ENCODE measurements around the gene SUMF1. TPM values are rescaled to one million over a fixed set of nuclear protein-coding genes. Genes with fewer than 3 reads are reported as not detected.

Gene SUMF1
- total and polyA plus RNA-seq, 2 of the 13 experiments (the other 11 are each of a cell fraction or from before 2014, with no cell fraction given) = 18.5 to 28.9 TPM

GRCh38 chr3:4466741-4467521 is at the start of gene SUMF1 (continued):
- TF ChIP-seq ATM (IDR thresholded peaks at IDR 0.05; ENCODE audit: borderline replicate concordance) (no peak), CCAR2 (optimal IDR thresholded peaks at IDR 0.05; ENCODE audit: low read depth, low read length) (no peak), FOXP1 (IDR thresholded peaks at IDR 0.05) (no peak), FOXP1 (CRISPR knock-in tag; IDR thresholded peaks at IDR 0.05) (no peak), ZXDC (CRISPR knock-in tag; IDR thresholded peaks at IDR 0.05) (peak; percentile 62; the same call in 1 of the 2 replicates), THAP9 (CRISPR knock-in tag; IDR thresholded peaks at IDR 0.05; ENCODE audit: borderline replicate concordance) (peak; percentile 74; the same call in 1 of the 2 replicates), PCBP1 (IDR thresholded peaks at IDR 0.05; ENCODE audit: borderline replicate concordance, low read depth, low read length) (no peak), ZNF232 (CRISPR knock-in tag; IDR thresholded peaks at IDR 0.05; ENCODE audit: borderline replicate concordance) (no peak; the same call in none of the 2 replicates), SMAD9 (CRISPR knock-in tag; IDR thresholded peaks at IDR 0.05) (no peak), SNAPC4 (CRISPR knock-in tag; IDR thresholded peaks at IDR 0.05) (no peak), ZMAT3 (CRISPR knock-in tag; conservative IDR thresholded peaks at IDR 0.05) (peak; percentile 91), HMG20B (CRISPR knock-in tag; conservative IDR thresholded peaks at IDR 0.05) (no peak), ZNF605 (CRISPR knock-in tag; IDR thresholded peaks at IDR 0.05) (peak; percentile 76; the same call in 1 of the 2 replicates), KDM1A (CRISPR knock-in tag; IDR thresholded peaks at IDR 0.05) (no peak), NKX3-1 (CRISPR knock-in tag; IDR thresholded peaks at IDR 0.05) (peak; percentile 86), MEF2D (CRISPR knock-in tag; IDR thresholded peaks at IDR 0.05) (peak; percentile 79; the same call in 1 of the 2 replicates), ZNF678 (CRISPR knock-in tag; IDR thresholded peaks at IDR 0.05) (peak; percentile 90), KDM5A (IDR thresholded peaks at IDR 0.05; ENCODE audit: borderline replicate concordance, low read length) (peak; percentile 99), ZNF446 (CRISPR knock-in tag; IDR thresholded peaks at IDR 0.05) (no peak)
